ENCODE measurements around the gene DNLZ. TPM values are rescaled to one million over a fixed set of nuclear protein-coding genes. Genes with fewer than 3 reads are reported as not detected.

DNLZ gene
- total and polyA plus RNA-seq, 9 of the 15 experiments (the other 6 are each of a cell fraction or from before 2014, with no cell fraction given): 0.17 to 44.6 (median 3.4) TPM

- CTCF ChIA-PET (ENCODE audit: low intra/inter-chr PET ratio): no interaction called here
- Histone ChIP-seq H3K4me1 (replicated peaks in 1 of 2; ENCODE audit: control insufficient read depth in 2 of 2, insufficient read depth in 2 of 2, low read length in 2 of 2) (peaks cover 9 to 89% of the 10 kb centered on the region in 2 experiments; a peak in 4 of 5 replicates), H3K9ac (ENCODE audit: insufficient read depth in 1 of 2, low read depth in 2 of 2, low read length in 2 of 2) (peak overlapping the region in 1 of 2 experiments; percentile 2; a peak in 1 of 4 replicates), H3K79me2 (ENCODE audit: control insufficient read depth, insufficient read depth, low read length) (peaks cover 24% of the 10 kb centered on the region), H4K20me1 (replicated peaks; ENCODE audit: control insufficient read depth, insufficient read depth, low read length) (no peaks in the 10 kb centered on the region), H3K27me3 (ENCODE audit: control insufficient read depth in 2 of 2, insufficient read depth in 2 of 2, low read length in 2 of 2) (no peaks in the 10 kb centered on the region), H3K4me3 (no peak overlapping the region), H3K4me2 (ENCODE audit: insufficient read depth, low read length) (no peak overlapping the region), H3K9me1 (ENCODE audit: control insufficient read depth, insufficient read depth, low read length) (no peaks in the 10 kb centered on the region), H2AFZ (ENCODE audit: low read depth, low read length) (no peak overlapping the region), H3K36me3 (ENCODE audit: control insufficient read depth, insufficient read depth, low read length) (peaks cover 68% of the 10 kb centered on the region; the same call in 2 of the 3 replicates), H3K27ac (ENCODE audit: extremely low read depth, low read depth, low read length) (no peak overlapping the region), H3K9me3 (replicated peaks; ENCODE audit: control insufficient read depth, insufficient read depth, low read depth, low read length) (no peaks in the 10 kb centered on the region)
- BruUV-seq (replicated peaks): no TSS peak
- FAIRE-seq (no peak), ATAC-seq (no peak), DNase-seq (ENCODE audit: extremely low read depth in 1 of 4, low spot score in 3 of 4) (no peak)
- in situ Hi-C loops (cut with MboI): no loop called here
- intact Hi-C loops (cut with micrococcal nuclease): no loop called here
- TF ChIP-seq RBFOX2 (IDR thresholded peaks at IDR 0.05; ENCODE audit: low read depth, low read length) (0 out of 2 replicates have a peak, but pooled peaks have one; percentile 49), SMAD4 (CRISPR knock-in tag; conservative IDR thresholded peaks at IDR 0.05) (no peak), ZNF431 (CRISPR knock-in tag; IDR thresholded peaks at IDR 0.05) (no peak), HDAC1 (IDR thresholded peaks at IDR 0.05) (no peak), ELK3 (CRISPR knock-in tag; IDR thresholded peaks at IDR 0.05) (no peak), POLR2AphosphoS2 (IDR thresholded peaks at IDR 0.05; ENCODE audit: low read length) (no peak), RBM15 (IDR thresholded peaks at IDR 0.05; ENCODE audit: insufficient read depth, low read length) (no peak), CBX3 (IDR thresholded peaks at IDR 0.05; ENCODE audit: borderline replicate concordance in 1 of 2, low read length in 2 of 2) (no peak)
- POLR2A ChIA-PET: interaction anchor here (0.8 kb wide), 1 partner anchor 31 kb away, joined by 4 read pairs; no protein-coding TSS in a partner anchor
- WGBS (ENCODE audit: insufficient coverage, low coverage, missing lambda C conversion rate): 92% methylated on average over 13 of the region's 19 CpGs
Measured at GRCh38 chr9:136370037-136370436, 6.5 kb upstream of the DNLZ start.

All from K562 (cell line).